ENCODE measurements around the gene OR4D9. TPM values are rescaled to one million over a fixed set of nuclear protein-coding genes. Genes with fewer than 3 reads are reported as not detected.
"Not testable (repeated sequence)": the region's sequence is repeated elsewhere in the genome, so short reads cannot be mapped to it uniquely, and the experiment has no call there.

OR4D9 gene
- total RNA-seq, 4 donors from 2014 or later = not detected

GRCh38 chr11:59480359-59480758 lies 31.0 kb upstream of the OR4D9 start:
- WGBS, 2 donors = 66 to 79% methylated on average over 3 of the region's 3 CpGs
- intact Hi-C loops (cut with DNase I) = no loop called here

GRCh38 chr11:59501931-59502330 lies 9.4 kb upstream of the OR4D9 start:
- 45 to 86% methylated on average over 1 of the region's 1 CpG for WGBS, 2 donors
- H3K9me3 ChIP-seq = no peaks in the 10 kb centered on the region
- H3K27ac ChIP-seq = no peak overlapping the region
- no peak overlapping the region for H3K4me3 ChIP-seq (replicated peaks in 1 of 3)
- intact Hi-C loops (cut with DNase I) = no loop called here
- H3K27me3 ChIP-seq = no peaks in the 10 kb centered on the region
- no peak for DNase-seq
- TF ChIP-seq POLR2A (IDR thresholded peaks at IDR 0.05) = no peak
- H3K4me1 ChIP-seq = no peaks in the 10 kb centered on the region
- H3K36me3 ChIP-seq = no peaks in the 10 kb centered on the region

More at GRCh38 chr11:59480359-59480758, 31.0 kb upstream of the OR4D9 start:
- Histone ChIP-seq H3K27me3 (no peaks in the 10 kb centered on the region), H3K9me3 (no peaks in the 10 kb centered on the region), H3K4me3 (replicated peaks in 1 of 3) (no peak overlapping the region), H3K36me3 (no peaks in the 10 kb centered on the region), H3K4me1 (no peaks in the 10 kb centered on the region), H3K27ac (no peak overlapping the region)
- DNase-seq = no peak
- TF ChIP-seq POLR2A (IDR thresholded peaks at IDR 0.05) (no peak), CTCF (IDR thresholded peaks at IDR 0.05) (no peak)

- no peak within 1 kb of the TSS for H3K4me3 ChIP-seq (replicated peaks in 1 of 3)
- intact Hi-C loops (cut with DNase I) = no loop called here
- TF ChIP-seq POLR2A (IDR thresholded peaks at IDR 0.05) = no peak
- H3K4me1 ChIP-seq = no peaks in the 10 kb centered on the region
- DNase-seq = no peak
- no peak within 1 kb of the TSS for H3K27ac ChIP-seq
- H3K27me3 ChIP-seq = no peaks in the 10 kb centered on the region
- H3K9me3 ChIP-seq = no peaks in the 10 kb centered on the region
- no peaks in the 10 kb centered on the region for H3K36me3 ChIP-seq
Observed at GRCh38 chr11:59503276-59503675, 8.1 kb upstream of the OR4D9 start, which contains the start of gene OR4D11. TSS of gene OR4D11 (plus strand) at chr11:59503576. CDS start at chr11:59503576, 0 bp downstream.

GRCh38 chr11:59511675-59512074 lies 336 bp downstream of the OR4D9 start:
- no peak overlapping the region for H3K27ac ChIP-seq
- no peaks in the 10 kb centered on the region for H3K36me3 ChIP-seq
- H3K9me3 ChIP-seq = no peaks in the 10 kb centered on the region
- H3K4me1 ChIP-seq = no peaks in the 10 kb centered on the region
- WGBS, 2 donors = 45 to 53% methylated on average over 1 of the region's 1 CpG
- H3K4me3 ChIP-seq (replicated peaks in 1 of 3) = no peak overlapping the region
- DNase-seq = no peak
- intact Hi-C loops (cut with DNase I) = no loop called here
- TF ChIP-seq CTCF (IDR thresholded peaks at IDR 0.05) (no peak), POLR2A (IDR thresholded peaks at IDR 0.05) (no peak)
- no peaks in the 10 kb centered on the region for H3K27me3 ChIP-seq

- H3K27me3 ChIP-seq; intact Hi-C loops (cut with DNase I); H3K4me3 ChIP-seq (replicated peaks in 1 of 3); H3K36me3 ChIP-seq; DNase-seq; H3K9me3 ChIP-seq; H3K4me1 ChIP-seq; H3K27ac ChIP-seq: not testable (repeated sequence)
- 68 to 75% methylated on average over 2 of the region's 2 CpGs for WGBS, 2 donors
Observed at GRCh38 chr11:59520139-59520538, 8.8 kb downstream of the OR4D9 start.

- Histone ChIP-seq H3K27ac (no peak overlapping the region), H3K9me3 (no peaks in the 10 kb centered on the region), H3K4me1 (no peaks in the 10 kb centered on the region), H3K36me3 (no peaks in the 10 kb centered on the region), H3K27me3 (no peaks in the 10 kb centered on the region), H3K4me3 (replicated peaks in 1 of 3) (no peak overlapping the region)
- DNase-seq = no peak
- WGBS, 2 donors = 79 to 80% methylated on average over 5 of the region's 5 CpGs
- intact Hi-C loops (cut with DNase I) = no loop called here
- no peak for TF ChIP-seq CTCF (IDR thresholded peaks at IDR 0.05)
- no peak for TF ChIP-seq POLR2A (IDR thresholded peaks at IDR 0.05)
Observed at GRCh38 chr11:59520741-59521140, 9.4 kb downstream of the OR4D9 start.

GRCh38 chr11:59523541-59523940 lies 12.2 kb downstream of the OR4D9 start:
- WGBS, 2 donors = 0 to 17% methylated on average over 1 of the region's 1 CpG
- Histone ChIP-seq H3K4me1 (no peaks in the 10 kb centered on the region), H3K27ac (no peak overlapping the region), H3K4me3 (replicated peaks in 1 of 3) (no peak overlapping the region), H3K36me3 (no peaks in the 10 kb centered on the region), H3K9me3 (no peaks in the 10 kb centered on the region), H3K27me3 (no peaks in the 10 kb centered on the region)
- intact Hi-C loops (cut with DNase I) = no loop called here
- DNase-seq = no peak
- TF ChIP-seq POLR2A (IDR thresholded peaks at IDR 0.05) (no peak), CTCF (IDR thresholded peaks at IDR 0.05) (no peak)
